Activated naive CD4-positive, alpha-beta T cell treated with anti-CD3 and anti-CD28 coated beads for 36 hours (primary cell): Measurements from ENCODE around the gene OPCML. TPM values are rescaled to one million over a fixed set of nuclear protein-coding genes. Genes with fewer than 3 reads are reported as not detected.

Source experiments
- CTCF ChIA-PET: fragments of 350-600 bp; sonication (Branson Sonifier 250); formaldehyde crosslinking; loops from one replicate; lab custom pipeline; 2021; ENCODE audit warnings: antibody characterized with exemption; lab: Charles Lee
- DNase-seq: peaks from one replicate; pipeline ENCODE4 v3.0.0-alpha.2; 2020
- H3K27ac Mint-ChIP-seq: one replicate; pipeline ENCODE4 v1.8.0; 2021; ENCODE audit warnings: mild to moderate bottlenecking, mixed read lengths
- H3K27me3 Mint-ChIP-seq: one replicate; pipeline ENCODE4 v1.8.0; 2021; ENCODE audit warnings: low read depth, mixed read lengths
- H3K36me3 Mint-ChIP-seq: one replicate; pipeline ENCODE4 v1.8.0; 2021; ENCODE audit warnings: low read depth, mixed read lengths
- H3K4me1 Mint-ChIP-seq: one replicate; pipeline ENCODE4 v1.8.0; 2021; ENCODE audit warnings: low read depth, mixed read lengths
- H3K4me3 Mint-ChIP-seq: one replicate; pipeline ENCODE4 v1.8.0; 2021; ENCODE audit warnings: mild to moderate bottlenecking, moderate library complexity, mixed read lengths
- H3K9me3 Mint-ChIP-seq: one replicate; pipeline ENCODE4 v1.8.0; 2021; ENCODE audit warnings: mixed read lengths
- intact Hi-C: fragments of 100-400 bp; cut with micrococcal nuclease; formaldehyde crosslinking; loops from one replicate; pipeline ENCODE4 v1.15.1; 2023
- total RNA-seq, 2 experiments: library from RNA; stranded (reverse); gene quantifications; one replicate each; pipeline ENCODE4 v1.2.3, GENCODE V29; 2021

The OPCML gene
- total RNA-seq, 2 experiments from 2014 or later = not detected

DNA sequence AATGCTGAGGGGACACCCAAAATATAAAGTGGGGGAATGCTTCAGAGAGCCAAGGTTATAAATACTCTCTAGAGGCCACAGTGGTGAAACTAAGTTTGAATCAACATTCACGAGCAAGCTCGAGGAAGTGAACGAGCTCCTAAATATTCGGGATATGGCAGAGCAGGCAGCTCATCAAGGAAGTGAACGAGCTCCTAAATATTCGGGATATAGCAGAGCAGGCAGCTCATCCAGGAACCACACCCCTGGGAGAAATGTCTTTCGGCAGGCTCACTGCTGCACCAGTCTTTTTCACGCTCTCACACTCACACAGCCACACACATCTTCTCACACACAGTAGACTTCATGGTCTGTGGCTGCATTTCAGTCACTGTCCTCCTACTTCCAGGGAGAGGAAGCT is 787.5 kb downstream of the OPCML start:
- CTCF ChIA-PET = no interaction called here
- intact Hi-C loops = no loop called here
- Mint-ChIP-seq H3K4me3 (no peak overlapping the region), H3K9me3 (peaks cover 3% of the 10 kb centered on the region), H3K4me1 (no peaks in the 10 kb centered on the region), H3K27ac (no peak overlapping the region), H3K36me3 (no peaks in the 10 kb centered on the region), H3K27me3 (no peaks in the 10 kb centered on the region)
- DNase-seq = no peak

DNA sequence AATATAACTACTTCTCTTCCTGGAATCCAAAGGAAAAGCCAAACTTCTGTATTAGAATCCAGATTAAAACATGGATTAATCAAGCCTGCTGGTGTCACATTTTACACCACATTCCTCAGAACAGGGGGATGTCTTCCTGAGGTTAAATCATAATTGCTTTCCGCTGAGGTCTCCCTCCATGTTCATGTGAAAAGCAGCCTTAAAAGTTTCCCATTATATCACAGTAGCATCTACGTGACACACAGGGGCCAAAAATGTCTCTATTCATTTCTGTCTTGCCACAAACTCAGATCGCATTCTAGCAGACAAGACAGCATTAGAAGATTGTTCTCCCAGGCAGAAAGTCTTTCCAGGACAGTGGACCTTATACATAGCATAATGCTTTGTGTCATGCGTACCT is 788.7 kb downstream of the OPCML start:
- no peak overlapping the region for H3K4me3 Mint-ChIP-seq
- CTCF ChIA-PET = no interaction called here
- no peak for DNase-seq
- H3K27me3 Mint-ChIP-seq = no peaks in the 10 kb centered on the region
- no peak overlapping the region for H3K27ac Mint-ChIP-seq
- H3K4me1 Mint-ChIP-seq = no peaks in the 10 kb centered on the region
- no peaks in the 10 kb centered on the region for H3K36me3 Mint-ChIP-seq
- peaks cover 3% of the 10 kb centered on the region for H3K9me3 Mint-ChIP-seq
- intact Hi-C loops = no loop called here

- no peak for DNase-seq
- Mint-ChIP-seq H3K27ac (no peak overlapping the region), H3K27me3 (no peaks in the 10 kb centered on the region), H3K9me3 (no peaks in the 10 kb centered on the region), H3K4me1 (no peaks in the 10 kb centered on the region), H3K4me3 (no peak overlapping the region), H3K36me3 (no peaks in the 10 kb centered on the region)
- CTCF ChIA-PET = no interaction called here
- intact Hi-C loops = no loop called here
Measured at GRCh38 chr11:132742929-132743328, 789.4 kb downstream of the OPCML start.

GRCh38 chr11:132734217-132734616 is 798.1 kb downstream of the OPCML start:
- Mint-ChIP-seq H3K4me3 (no peak overlapping the region), H3K4me1 (no peaks in the 10 kb centered on the region), H3K27ac (no peak overlapping the region), H3K9me3 (no peaks in the 10 kb centered on the region), H3K27me3 (no peaks in the 10 kb centered on the region), H3K36me3 (no peaks in the 10 kb centered on the region)
- intact Hi-C loops = no loop called here
- CTCF ChIA-PET = no interaction called here
- DNase-seq = no peak

DNA sequence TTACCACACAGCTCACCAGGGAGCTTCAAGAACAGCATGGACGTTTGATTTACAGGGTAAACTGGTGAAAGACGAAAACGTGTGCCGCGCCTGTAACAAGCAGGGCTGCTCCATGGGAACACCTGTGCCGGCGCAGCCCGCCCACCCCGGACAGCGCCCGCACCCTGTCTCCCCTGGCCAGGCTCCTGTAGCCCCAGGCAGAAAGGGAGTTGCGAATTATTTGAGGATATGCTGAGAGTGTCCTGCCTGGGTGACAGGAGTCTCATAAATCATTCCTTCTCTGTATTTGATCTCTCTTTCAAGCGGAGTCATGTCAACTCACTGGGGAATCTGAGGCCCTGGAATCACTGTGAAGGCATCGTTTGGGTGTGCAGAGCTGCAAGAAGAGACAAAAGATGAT is 804.3 kb downstream of the OPCML start:
- Mint-ChIP-seq H3K4me3 (no peak overlapping the region), H3K4me1 (no peaks in the 10 kb centered on the region), H3K27ac (no peak overlapping the region), H3K36me3 (no peaks in the 10 kb centered on the region), H3K27me3 (no peaks in the 10 kb centered on the region), H3K9me3 (no peaks in the 10 kb centered on the region)
- CTCF ChIA-PET = no interaction called here
- intact Hi-C loops = no loop called here
- DNase-seq = no peak

- Mint-ChIP-seq H3K27ac (no peak overlapping the region), H3K27me3 (peaks cover 3% of the 10 kb centered on the region), H3K9me3 (no peaks in the 10 kb centered on the region), H3K4me3 (no peak overlapping the region), H3K36me3 (no peaks in the 10 kb centered on the region), H3K4me1 (peaks cover 19% of the 10 kb centered on the region)
- DNase-seq = no peak
- CTCF ChIA-PET = no interaction called here
- intact Hi-C loops = no loop called here
Measured at GRCh38 chr11:132721526-132721925, 810.8 kb downstream of the OPCML start.

DNA sequence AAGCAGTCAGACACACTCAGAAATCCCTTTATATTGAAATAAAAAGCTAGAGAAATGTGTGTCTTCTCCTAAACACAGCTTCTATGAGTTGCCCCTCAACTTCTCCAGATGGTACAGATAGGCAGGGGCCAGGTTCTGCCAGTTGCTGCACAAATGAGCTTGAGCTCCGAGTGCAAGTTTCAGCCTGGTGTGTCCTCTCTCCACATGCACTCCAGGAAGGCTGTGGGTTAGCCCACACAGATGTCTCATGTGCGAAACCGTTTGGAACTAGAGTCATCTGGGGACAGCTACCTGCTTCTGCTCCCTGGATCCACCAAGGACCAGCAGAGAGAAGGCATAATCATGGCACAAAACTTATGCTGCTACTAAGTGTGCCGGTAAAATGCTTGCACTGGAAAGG is 812.6 kb downstream of the OPCML start:
- Mint-ChIP-seq H3K36me3 (no peaks in the 10 kb centered on the region), H3K9me3 (no peaks in the 10 kb centered on the region), H3K27me3 (peaks cover 3% of the 10 kb centered on the region), H3K4me3 (no peak overlapping the region), H3K27ac (no peak overlapping the region), H3K4me1 (peaks cover 19% of the 10 kb centered on the region)
- CTCF ChIA-PET = no interaction called here
- DNase-seq = peak; percentile 5
- intact Hi-C loops = no loop called here

GRCh38 chr11:132718711-132719671 is 813.3 kb downstream of the OPCML start:
- Mint-ChIP-seq H3K4me1 (peaks cover 19% of the 10 kb centered on the region), H3K27ac (no peak overlapping the region), H3K36me3 (no peaks in the 10 kb centered on the region), H3K27me3 (peaks cover 3% of the 10 kb centered on the region), H3K4me3 (peak overlapping the region; percentile 32), H3K9me3 (no peaks in the 10 kb centered on the region)
- CTCF ChIA-PET = no interaction called here
- peak; percentile 61 for DNase-seq
- intact Hi-C loops = no loop called here

- intact Hi-C loops = no loop called here
- H3K27me3 Mint-ChIP-seq = peaks cover 3% of the 10 kb centered on the region
- no peak overlapping the region for H3K4me3 Mint-ChIP-seq
- H3K4me1 Mint-ChIP-seq = peaks cover 19% of the 10 kb centered on the region
- no peak overlapping the region for H3K27ac Mint-ChIP-seq
- CTCF ChIA-PET = no interaction called here
- H3K9me3 Mint-ChIP-seq = no peaks in the 10 kb centered on the region
- DNase-seq = no peak
- no peaks in the 10 kb centered on the region for H3K36me3 Mint-ChIP-seq
Measured at GRCh38 chr11:132717824-132718223, 814.5 kb downstream of the OPCML start.

GRCh38 chr11:132716037-132716436 is 816.3 kb downstream of the OPCML start:
- CTCF ChIA-PET = interaction anchor here (1.4 kb wide), 1 partner anchor 10 kb away, joined by 6 read pairs; no protein-coding TSS in a partner anchor
- H3K36me3 Mint-ChIP-seq = no peaks in the 10 kb centered on the region

GRCh38 chr11:132714859-132715440 is 817.4 kb downstream of the OPCML start:
- H3K36me3 Mint-ChIP-seq = no peaks in the 10 kb centered on the region
- no peak overlapping the region for H3K4me3 Mint-ChIP-seq
- H3K27ac Mint-ChIP-seq = no peak overlapping the region
- peaks cover 18% of the 10 kb centered on the region for H3K4me1 Mint-ChIP-seq
- H3K9me3 Mint-ChIP-seq = no peaks in the 10 kb centered on the region
- H3K27me3 Mint-ChIP-seq = peaks cover 3% of the 10 kb centered on the region
- CTCF ChIA-PET = interaction anchor here (1.4 kb wide), 1 partner anchor 9 kb away, joined by 6 read pairs; no protein-coding TSS in a partner anchor
- no peak for DNase-seq
- intact Hi-C loops = no loop called here

More at GRCh38 chr11:132716037-132716436, 816.3 kb downstream of the OPCML start:
- Mint-ChIP-seq H3K9me3 (no peaks in the 10 kb centered on the region), H3K27ac (no peak overlapping the region), H3K27me3 (peaks cover 3% of the 10 kb centered on the region), H3K4me3 (no peak overlapping the region), H3K4me1 (peaks cover 19% of the 10 kb centered on the region)
- no peak for DNase-seq
- intact Hi-C loops = no loop called here

DNA sequence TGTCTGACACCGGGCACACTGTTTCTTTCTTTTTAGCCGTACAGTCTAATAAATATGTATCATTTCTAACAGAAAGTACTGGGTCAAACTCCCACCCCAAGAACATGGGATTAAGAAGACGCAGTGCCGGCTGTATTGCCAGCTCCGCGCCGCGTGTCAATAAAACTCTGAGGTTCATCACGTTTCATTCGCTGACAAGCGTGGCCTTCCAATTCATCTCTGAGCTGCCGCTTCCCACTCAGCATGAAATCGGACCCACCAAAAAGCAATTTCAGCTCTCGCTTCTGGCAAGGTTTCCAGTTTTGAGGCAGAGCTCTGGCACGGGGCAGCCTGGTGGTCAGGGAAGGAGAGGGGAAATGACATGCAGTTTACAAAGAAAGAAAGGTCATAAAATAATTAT is 819.8 kb downstream of the OPCML start:
- Mint-ChIP-seq H3K4me3 (no peak overlapping the region), H3K27me3 (no peaks in the 10 kb centered on the region), H3K9me3 (no peaks in the 10 kb centered on the region), H3K36me3 (no peaks in the 10 kb centered on the region), H3K27ac (no peak overlapping the region), H3K4me1 (no peaks in the 10 kb centered on the region)
- CTCF ChIA-PET = no interaction called here
- DNase-seq = no peak
- intact Hi-C loops = no loop called here
